ENCODE results near the gene IL25. TPM values are rescaled to one million over a fixed set of nuclear protein-coding genes. Genes with fewer than 3 reads are reported as not detected.

Gene IL25
- total RNA-seq, 4 donors from 2014 or later: not detected

DNA sequence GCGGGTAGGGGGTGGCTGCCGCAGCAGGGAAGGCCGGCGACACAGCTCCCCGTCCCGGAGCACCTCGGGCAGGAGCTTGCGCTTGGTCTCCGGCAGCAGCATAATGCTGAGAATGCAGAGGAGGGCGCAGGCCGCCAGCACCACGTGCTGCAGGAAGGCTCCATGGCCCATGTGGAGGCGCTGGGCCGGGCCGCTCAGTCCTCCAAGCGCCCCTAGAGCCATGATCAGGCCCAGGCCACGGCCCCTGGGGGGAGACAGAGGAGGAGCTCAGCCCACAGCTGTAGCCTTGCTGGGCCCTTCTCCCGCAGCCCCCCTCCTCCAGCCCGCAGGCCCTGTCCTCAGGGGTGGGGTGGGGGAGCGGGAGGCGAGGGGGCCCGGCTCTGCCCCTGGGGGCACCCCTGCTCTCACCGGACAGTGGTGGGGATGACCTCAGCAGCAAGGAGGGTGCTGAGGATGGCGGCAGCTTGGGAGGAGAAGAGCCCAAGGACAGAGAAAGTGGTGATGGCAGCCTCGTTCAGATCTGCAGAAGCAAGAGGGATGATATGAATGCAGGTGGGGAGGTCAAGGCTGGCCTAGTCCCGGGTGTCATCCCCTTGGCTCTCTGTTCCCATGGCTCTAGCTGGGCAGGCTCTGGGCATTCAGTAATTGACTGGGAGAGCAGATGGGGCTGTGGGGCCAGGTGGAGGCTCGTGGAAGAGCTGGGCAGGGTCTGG is 25.8 kb upstream of the IL25 start:
- Histone ChIP-seq H3K36me3 (no peaks in the 10 kb centered on the region), H3K9me3 (no peaks in the 10 kb centered on the region), H3K27ac (no peak overlapping the region), H3K4me1 (peaks cover 0 to 3% (median 1%) of the 10 kb centered on the region in 4 donors), H3K4me3 (no peak overlapping the region), H3K27me3 (peaks cover 0 to 3% of the 10 kb centered on the region in 2 donors)
- no peak for TF ChIP-seq POLR2A (IDR thresholded peaks at IDR 0.05)
- TF ChIP-seq, protein P1, sequence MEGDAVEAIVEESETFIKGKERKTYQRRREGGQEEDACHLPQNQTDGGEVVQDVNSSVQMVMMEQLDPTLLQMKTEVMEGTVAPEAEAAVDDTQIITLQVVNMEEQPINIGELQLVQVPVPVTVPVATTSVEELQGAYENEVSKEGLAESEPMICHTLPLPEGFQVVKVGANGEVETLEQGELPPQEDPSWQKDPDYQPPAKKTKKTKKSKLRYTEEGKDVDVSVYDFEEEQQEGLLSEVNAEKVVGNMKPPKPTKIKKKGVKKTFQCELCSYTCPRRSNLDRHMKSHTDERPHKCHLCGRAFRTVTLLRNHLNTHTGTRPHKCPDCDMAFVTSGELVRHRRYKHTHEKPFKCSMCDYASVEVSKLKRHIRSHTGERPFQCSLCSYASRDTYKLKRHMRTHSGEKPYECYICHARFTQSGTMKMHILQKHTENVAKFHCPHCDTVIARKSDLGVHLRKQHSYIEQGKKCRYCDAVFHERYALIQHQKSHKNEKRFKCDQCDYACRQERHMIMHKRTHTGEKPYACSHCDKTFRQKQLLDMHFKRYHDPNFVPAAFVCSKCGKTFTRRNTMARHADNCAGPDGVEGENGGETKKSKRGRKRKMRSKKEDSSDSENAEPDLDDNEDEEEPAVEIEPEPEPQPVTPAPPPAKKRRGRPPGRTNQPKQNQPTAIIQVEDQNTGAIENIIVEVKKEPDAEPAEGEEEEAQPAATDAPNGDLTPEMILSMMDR (IDR thresholded peaks at IDR 0.05): no peak
- no peak for DNase-seq

DNA sequence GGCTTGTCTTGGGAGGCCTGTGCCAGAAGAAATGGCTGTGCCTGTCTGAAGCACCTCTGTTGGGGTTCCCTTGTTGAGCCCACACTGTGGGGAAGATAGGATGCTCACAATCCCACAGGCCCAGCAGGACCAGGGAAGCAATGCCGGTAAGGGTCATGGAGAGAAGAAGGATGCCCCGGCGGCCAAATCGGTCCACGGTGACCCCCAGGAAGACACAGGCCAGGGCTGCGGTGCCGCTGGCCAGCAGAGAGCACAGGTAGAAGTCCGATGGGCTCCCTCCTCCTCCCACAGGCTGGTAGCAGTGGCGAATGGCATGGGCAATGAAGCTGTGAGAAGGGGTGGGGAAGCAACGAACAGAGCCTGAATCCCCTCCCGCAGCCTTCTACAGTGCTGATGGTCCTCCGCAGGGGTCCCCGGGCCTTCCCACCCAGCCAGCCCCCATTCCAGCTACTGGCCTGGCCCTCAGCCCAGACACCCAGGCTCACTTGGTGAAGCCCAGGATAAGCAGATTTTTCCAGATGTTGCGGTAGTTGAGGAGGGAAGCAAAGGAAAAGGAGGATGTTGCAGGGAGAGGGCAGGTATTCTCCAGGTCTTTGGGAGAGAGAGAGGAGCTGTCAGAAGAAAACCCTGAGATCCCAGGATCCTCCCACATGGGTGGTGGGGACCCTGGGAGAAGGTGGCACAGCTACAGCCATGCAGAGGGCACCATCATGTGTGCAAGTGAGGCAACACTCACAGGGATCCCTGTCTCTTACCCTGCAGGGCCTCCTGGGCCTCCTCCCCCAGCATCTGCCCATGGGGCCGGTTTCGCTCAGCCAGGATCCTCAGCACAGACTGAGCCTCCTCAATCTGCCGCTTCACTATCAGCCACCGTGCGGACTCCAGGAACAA is 25.0 kb upstream of the IL25 start:
- peaks cover 0 to 11% (median 5%) of the 10 kb centered on the region in 4 donors for H3K4me1 ChIP-seq
- no peak overlapping the region for H3K4me3 ChIP-seq
- H3K36me3 ChIP-seq: no peaks in the 10 kb centered on the region
- H3K9me3 ChIP-seq: no peaks in the 10 kb centered on the region
- TF ChIP-seq, protein P1 (IDR thresholded peaks at IDR 0.05): no peak
- TF ChIP-seq POLR2A (IDR thresholded peaks at IDR 0.05): no peak
- H3K27me3 ChIP-seq: peaks cover 0 to 6% of the 10 kb centered on the region in 2 donors
- peak in 1 of 3 donors; percentile 43 for DNase-seq
- no peak overlapping the region for H3K27ac ChIP-seq

DNA sequence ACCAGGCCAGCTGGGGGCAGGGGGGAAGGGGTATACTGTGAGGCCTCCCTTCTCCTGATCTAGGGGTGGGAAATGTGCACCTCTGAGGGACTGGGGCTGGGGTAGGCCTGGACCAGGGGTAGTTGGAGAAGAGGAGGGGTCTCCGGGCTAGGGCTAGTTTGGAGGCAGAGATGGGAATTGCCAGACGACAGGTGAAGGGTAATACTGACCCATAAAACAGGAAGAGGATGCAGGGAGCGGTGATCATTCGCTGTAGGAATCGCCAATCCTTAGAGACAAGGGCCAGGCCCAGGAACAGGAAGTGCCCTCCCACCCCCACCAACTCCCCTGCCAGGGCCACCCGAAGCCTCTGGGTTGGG is 24.3 kb upstream of the IL25 start:
- Histone ChIP-seq H3K27ac (no peak overlapping the region), H3K9me3 (no peaks in the 10 kb centered on the region), H3K27me3 (peaks cover 0 to 6% of the 10 kb centered on the region in 2 donors), H3K36me3 (no peaks in the 10 kb centered on the region), H3K4me1 (peaks cover 0 to 16% (median 6%) of the 10 kb centered on the region in 4 donors), H3K4me3 (no peak overlapping the region)
- TF ChIP-seq, protein P1 (IDR thresholded peaks at IDR 0.05): no peak
- TF ChIP-seq POLR2A (IDR thresholded peaks at IDR 0.05): no peak
- peak in 1 of 3 donors; percentile 21 for DNase-seq

DNA sequence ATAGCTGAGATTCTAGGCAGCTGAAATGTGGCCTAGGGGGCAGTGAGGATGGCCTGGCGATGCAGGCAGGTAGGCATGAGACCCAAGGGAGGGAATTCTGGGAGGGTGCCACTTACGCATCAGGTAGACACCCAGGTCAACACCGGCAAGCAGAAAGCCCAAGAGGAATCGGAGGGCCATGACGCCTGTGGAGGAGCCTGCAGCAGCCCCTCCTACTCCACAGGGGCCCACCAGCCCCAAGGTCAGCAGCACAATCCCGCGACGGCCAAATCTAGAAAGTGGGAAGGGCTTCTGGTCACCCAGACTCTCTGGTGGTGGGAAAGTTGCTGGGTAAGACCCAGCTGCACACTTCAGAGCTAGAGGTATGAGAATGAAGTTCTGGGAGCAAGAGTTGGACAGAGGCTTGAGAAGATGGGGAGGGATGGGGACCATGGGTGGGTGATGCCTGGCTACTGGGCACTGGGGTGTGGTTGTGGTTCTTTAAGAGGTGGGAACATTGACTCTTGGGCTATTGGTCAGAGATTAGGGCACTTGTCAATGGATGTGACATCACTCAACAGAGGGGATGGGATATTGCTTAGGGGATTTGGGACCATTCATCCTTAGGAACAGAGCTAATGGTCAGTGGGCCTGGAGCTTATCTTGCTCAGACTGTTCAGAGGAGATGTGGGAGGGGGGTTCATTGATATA is 23.3 kb upstream of the IL25 start:
- H3K4me1 ChIP-seq: peaks cover 0 to 16% (median 6%) of the 10 kb centered on the region in 4 donors
- TF ChIP-seq POLR2A (IDR thresholded peaks at IDR 0.05): no peak
- H3K9me3 ChIP-seq: no peaks in the 10 kb centered on the region
- H3K27ac ChIP-seq: no peak overlapping the region
- H3K27me3 ChIP-seq: peaks cover 0 to 6% of the 10 kb centered on the region in 2 donors
- H3K36me3 ChIP-seq: no peaks in the 10 kb centered on the region
- H3K4me3 ChIP-seq: no peak overlapping the region
- DNase-seq: peak in 1 of 3 donors; percentile 24

DNA sequence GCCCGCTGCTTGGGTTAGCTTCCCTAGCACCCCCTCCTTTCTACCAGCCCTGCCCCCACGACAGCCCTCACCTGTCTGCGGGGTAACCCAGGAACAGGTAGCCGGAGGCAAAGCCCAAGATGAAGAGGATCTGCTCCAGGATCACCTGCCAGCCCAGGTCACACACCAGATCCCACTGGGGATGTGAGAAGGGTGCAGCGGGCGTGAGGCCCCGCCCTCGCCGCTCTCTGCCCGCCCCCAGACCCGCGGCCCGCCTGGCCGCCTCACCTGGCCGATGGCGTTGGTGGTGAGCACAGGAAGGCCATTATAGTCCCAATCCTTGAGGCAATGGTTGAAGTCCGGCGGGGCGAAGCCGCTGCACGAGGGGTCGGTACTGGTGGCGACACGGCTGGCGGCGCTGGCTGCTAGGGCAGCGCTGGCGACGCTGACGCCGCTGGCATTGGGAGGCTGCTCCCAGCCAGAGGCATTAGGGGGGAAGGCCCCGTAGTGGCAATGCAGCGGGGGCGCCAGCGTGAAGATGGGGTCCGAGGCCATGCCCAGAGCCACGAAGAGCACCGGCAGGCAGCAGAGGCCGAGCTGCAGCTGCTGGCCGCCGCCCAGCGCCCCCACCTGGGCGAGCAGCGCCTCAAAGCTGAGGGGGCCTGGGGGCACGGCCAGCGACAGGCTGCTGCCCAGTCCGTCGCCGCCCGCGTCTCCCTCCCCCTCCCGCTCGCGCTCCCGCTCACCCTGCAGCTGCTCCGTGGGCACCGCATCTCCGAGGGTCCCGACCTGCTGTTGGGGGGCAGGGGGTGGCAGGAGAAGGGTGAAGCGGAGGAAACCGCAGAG is 20.7 kb upstream of the IL25 start:
- Histone ChIP-seq H3K4me3 (peak overlapping the region; percentile 41 to 59 (median 56)), H3K9me3 (no peaks in the 10 kb centered on the region), H3K4me1 (peaks cover 0 to 16% (median 6%) of the 10 kb centered on the region in 4 donors), H3K27ac (peak overlapping the region in 2 of 4 donors; percentile 53 to 63), H3K36me3 (no peaks in the 10 kb centered on the region), H3K27me3 (peaks cover 0 to 6% of the 10 kb centered on the region in 2 donors)
- no peak for TF ChIP-seq POLR2A (IDR thresholded peaks at IDR 0.05)
- TF ChIP-seq, protein P1 (IDR thresholded peaks at IDR 0.05): no peak
- peak in 1 of 3 donors; percentile 31 for DNase-seq

Measured in Peyer's patch (tissue), 4 donors.